Measurements from ENCODE around the gene PDCL3. TPM values are rescaled to one million over a fixed set of nuclear protein-coding genes. Genes with fewer than 3 reads are reported as not detected.

Gene PDCL3
- total RNA-seq = 13.6 and 18.7 TPM in 2 replicates

GRCh38 chr2:100562613-100563406 lies at the start of gene PDCL3:
Gene PDCL3, plus strand, starts transcription at chr2:100562993. Its CDS starts 75 bp downstream, at chr2:100563068.

Other genes starting within 250 kb of the PDCL3 start
- 0.06 and 0.13 TPM in 2 replicates for gene LONRF2, start 240.5 kb upstream of the PDCL3 start, total RNA-seq
- gene CHST10, start 145.3 kb upstream of the PDCL3 start, total RNA-seq = 4.5 and 7.4 TPM in 2 replicates
- not detected in 2 replicates for gene NMS, start 92.5 kb upstream of the PDCL3 start, total RNA-seq